ENCODE results near the gene CDKN1B. TPM values are rescaled to one million over a fixed set of nuclear protein-coding genes. Genes with fewer than 3 reads are reported as not detected.

The CDKN1B gene
- total and polyA plus RNA-seq, 2 experiments from 2014 or later: 3.4 to 24.4 TPM

DNA sequence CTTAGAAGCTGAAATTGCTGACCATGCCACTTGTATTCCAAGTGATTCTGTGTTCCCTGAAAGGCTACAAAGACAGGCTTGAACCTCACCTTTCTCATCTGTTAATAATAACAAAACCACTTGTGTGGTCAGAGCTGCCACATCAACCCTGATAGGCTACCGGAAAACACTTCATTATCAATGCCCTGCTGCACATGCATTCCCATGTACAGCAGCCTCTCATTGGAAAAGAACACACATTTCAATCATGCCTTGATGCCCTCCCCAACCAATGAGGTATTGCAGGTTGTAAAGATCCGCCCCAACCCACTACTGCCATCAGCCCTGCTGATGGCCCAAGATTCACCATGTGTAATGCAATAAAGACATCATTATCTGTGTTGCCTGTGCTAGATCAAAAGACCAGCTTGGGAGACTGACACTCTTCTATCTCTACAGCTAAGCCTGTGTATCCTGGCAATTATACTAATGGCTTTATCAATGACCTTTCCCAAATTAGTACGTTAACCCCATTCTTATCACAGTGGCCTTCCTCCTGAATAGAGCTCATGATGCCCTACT lies 24.0 kb upstream of the CDKN1B start:
- DNase-seq: no peak
- WGBS, 2 experiments (ENCODE audit: low coverage in 1 of 2, low lambda C conversion rate in 2 of 2, missing lambda C conversion rate in 2 of 2): 72 to 85% methylated on average over 3 of the region's 3 CpGs
- Histone ChIP-seq H2AFZ (no peak overlapping the region), H3K36me3 (ENCODE audit: low read depth) (no peaks in the 10 kb centered on the region), H3K27ac (no peak overlapping the region), H3K9ac (no peak overlapping the region), H3K27me3 (replicated peaks; ENCODE audit: insufficient read depth) (no peaks in the 10 kb centered on the region), H4K20me1 (ENCODE audit: insufficient read depth) (no peaks in the 10 kb centered on the region), H3K9me3 (ENCODE audit: low read depth) (no peaks in the 10 kb centered on the region), H3K4me2 (ENCODE audit: unreplicated experiment) (no peak overlapping the region), H3K4me3 (no peak overlapping the region), H3K79me2 (ENCODE audit: insufficient read depth) (no peaks in the 10 kb centered on the region), H3K4me1 (ENCODE audit: insufficient read depth) (0 out of 2 replicates have a peak, but pooled peaks cover 9% of the 10 kb centered on the region), H3F3A (ENCODE audit: insufficient read depth) (peaks cover 9% of the 10 kb centered on the region; the same call in 1 of the 2 replicates), H3K9me2 (ENCODE audit: insufficient read depth) (no peaks in the 10 kb centered on the region)
- in situ Hi-C loops (cut with MboI): no loop called here
- TF ChIP-seq EZH2phosphoT487 (IDR thresholded peaks at IDR 0.05; ENCODE audit: insufficient read depth, low read depth) (no peak), EZH2 (IDR thresholded peaks at IDR 0.05; ENCODE audit: insufficient read depth, poor library complexity, severe bottlenecking) (no peak)

DNA sequence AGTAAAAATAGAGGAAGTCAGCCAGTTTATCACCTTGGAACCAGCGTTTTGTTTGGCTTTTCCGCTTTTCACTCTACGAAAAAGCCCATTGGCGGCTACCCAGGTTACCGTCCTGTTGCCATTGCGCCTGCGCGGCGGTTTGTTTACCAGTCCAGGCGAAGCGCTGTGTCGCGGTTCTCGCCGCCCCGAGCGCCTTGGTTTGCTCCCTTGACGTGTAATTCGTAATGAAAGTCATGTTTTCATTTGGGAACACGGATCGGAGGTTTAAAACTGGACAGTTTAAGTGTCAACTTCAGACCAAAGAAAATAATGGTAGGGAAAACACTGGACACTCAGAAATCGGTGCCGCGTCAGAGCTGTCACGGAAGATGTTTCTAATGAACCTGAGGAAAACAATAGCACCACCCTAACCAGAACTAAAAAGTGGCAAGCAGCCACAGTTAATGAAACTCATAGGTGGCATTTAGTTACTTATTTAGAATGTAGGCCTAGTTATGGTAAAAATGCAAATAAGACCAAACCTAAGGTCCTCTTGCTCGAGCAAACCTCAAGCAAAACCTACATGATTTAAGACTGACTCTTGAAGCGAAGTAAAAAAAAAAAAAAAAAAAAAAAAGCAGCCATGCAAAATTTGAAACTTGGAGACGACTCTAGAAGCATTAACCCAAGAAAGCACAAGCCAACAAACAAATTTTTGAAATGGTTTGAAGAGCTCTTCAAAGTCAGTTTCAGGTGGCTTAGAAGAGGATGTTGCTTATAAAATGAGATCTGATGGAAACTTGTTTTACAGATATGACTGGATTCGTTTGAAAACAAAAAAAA lies 20.4 kb upstream of the CDKN1B start:
- H3K36me3 ChIP-seq (ENCODE audit: low read depth): no peaks in the 10 kb centered on the region
- H3K9ac ChIP-seq: peak overlapping the region; percentile 99
- 0 out of 2 replicates have a peak, but pooled peaks cover 9% of the 10 kb centered on the region for H3K4me1 ChIP-seq (ENCODE audit: insufficient read depth)
- H3K79me2 ChIP-seq (ENCODE audit: insufficient read depth): no peaks in the 10 kb centered on the region
- H3K9me2 ChIP-seq (ENCODE audit: insufficient read depth): no peaks in the 10 kb centered on the region
- 1 to 2% methylated on average over 29 of the region's 29 CpGs for WGBS, 2 experiments (ENCODE audit: low coverage in 1 of 2, low lambda C conversion rate in 2 of 2, missing lambda C conversion rate in 2 of 2)
- peaks cover 9% of the 10 kb centered on the region; the same call in 1 of the 2 replicates for H3F3A ChIP-seq (ENCODE audit: insufficient read depth)
- peak overlapping the region; percentile 96 for H2AFZ ChIP-seq
- peak; percentile 96 for DNase-seq
- H3K9me3 ChIP-seq (ENCODE audit: low read depth): no peaks in the 10 kb centered on the region
- H4K20me1 ChIP-seq (ENCODE audit: insufficient read depth): no peaks in the 10 kb centered on the region
- TF ChIP-seq EZH2 (IDR thresholded peaks at IDR 0.05; ENCODE audit: insufficient read depth, poor library complexity, severe bottlenecking): no peak
- H3K4me3 ChIP-seq: peak overlapping the region; percentile 87
- in situ Hi-C loops (cut with MboI): loop anchor here (5.0 kb wide), 1 partner anchor 319 kb away; no protein-coding TSS in a partner anchor
- peak overlapping the region; percentile 98 for H3K27ac ChIP-seq
- no peaks in the 10 kb centered on the region for H3K27me3 ChIP-seq (replicated peaks; ENCODE audit: insufficient read depth)
- peak overlapping the region; percentile 97 for H3K4me2 ChIP-seq (ENCODE audit: unreplicated experiment)

DNA sequence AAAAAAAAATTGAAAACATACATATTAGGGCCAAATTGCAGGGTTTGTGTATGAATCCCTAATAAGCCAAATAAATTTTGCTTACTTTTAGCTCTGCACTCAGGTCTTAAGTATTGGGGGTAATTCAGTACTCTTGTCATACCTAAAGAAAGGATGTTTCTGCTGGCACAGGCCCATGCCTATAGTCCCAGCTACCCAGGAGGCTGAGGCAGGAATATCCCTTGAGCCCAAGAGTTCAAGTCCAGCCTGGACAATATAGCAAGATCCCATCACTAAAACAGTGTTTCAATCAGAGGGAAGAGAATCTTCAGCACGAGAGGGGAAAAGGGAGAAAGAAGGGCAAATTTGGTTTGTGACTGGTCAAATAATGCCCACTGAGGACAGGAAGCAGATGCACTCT lies 17.8 kb upstream of the CDKN1B start:
- no peak overlapping the region for H3K4me2 ChIP-seq (ENCODE audit: unreplicated experiment)
- H3K79me2 ChIP-seq (ENCODE audit: insufficient read depth): no peaks in the 10 kb centered on the region
- no peak overlapping the region for H3K4me3 ChIP-seq
- in situ Hi-C loops (cut with MboI): loop anchor here (5.0 kb wide), 1 partner anchor 322 kb away; no protein-coding TSS in a partner anchor
- no peak overlapping the region for H2AFZ ChIP-seq
- H3K9me3 ChIP-seq (ENCODE audit: low read depth): no peaks in the 10 kb centered on the region
- H3K9me2 ChIP-seq (ENCODE audit: insufficient read depth): no peaks in the 10 kb centered on the region
- peaks cover 12% of the 10 kb centered on the region for H3K4me1 ChIP-seq (ENCODE audit: insufficient read depth)
- H3K9ac ChIP-seq: no peak overlapping the region
- peaks cover 9% of the 10 kb centered on the region; the same call in 1 of the 2 replicates for H3F3A ChIP-seq (ENCODE audit: insufficient read depth)
- no peak for TF ChIP-seq EZH2phosphoT487 (IDR thresholded peaks at IDR 0.05; ENCODE audit: insufficient read depth, low read depth)
- no peak for TF ChIP-seq EZH2 (IDR thresholded peaks at IDR 0.05; ENCODE audit: insufficient read depth, poor library complexity, severe bottlenecking)
- DNase-seq: no peak
- no peaks in the 10 kb centered on the region for H4K20me1 ChIP-seq (ENCODE audit: insufficient read depth)
- no peaks in the 10 kb centered on the region for H3K36me3 ChIP-seq (ENCODE audit: low read depth)
- no peaks in the 10 kb centered on the region for H3K27me3 ChIP-seq (replicated peaks; ENCODE audit: insufficient read depth)
- H3K27ac ChIP-seq: no peak overlapping the region
- 12 to 16% methylated on average over 1 of the region's 1 CpG for WGBS, 2 experiments (ENCODE audit: low coverage in 1 of 2, low lambda C conversion rate in 2 of 2, missing lambda C conversion rate in 2 of 2)

DNA sequence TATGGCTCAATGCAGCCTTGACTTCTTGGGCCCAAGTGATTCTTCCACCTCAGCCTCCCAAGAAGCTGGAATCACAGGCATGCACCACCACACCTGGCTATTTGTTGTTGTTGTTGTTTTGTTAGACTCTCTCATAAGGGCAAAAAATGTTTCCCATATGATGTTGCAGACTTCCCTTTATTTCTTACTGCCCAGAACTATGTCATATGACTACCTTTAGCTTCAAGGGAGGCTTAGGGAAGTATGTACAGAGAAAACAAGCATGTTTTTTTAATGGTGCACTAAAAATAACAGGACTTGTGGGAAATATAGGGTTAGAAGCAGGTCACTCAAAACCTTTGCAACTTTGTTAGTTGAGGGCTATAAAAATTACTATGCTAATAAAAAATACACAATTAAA lies 16.9 kb upstream of the CDKN1B start:
- no peak for DNase-seq
- Histone ChIP-seq H3K4me3 (no peak overlapping the region), H3K9me3 (ENCODE audit: low read depth) (no peaks in the 10 kb centered on the region), H3K27me3 (replicated peaks; ENCODE audit: insufficient read depth) (no peaks in the 10 kb centered on the region), H3K9me2 (ENCODE audit: insufficient read depth) (no peaks in the 10 kb centered on the region), H3K36me3 (ENCODE audit: low read depth) (no peaks in the 10 kb centered on the region), H4K20me1 (ENCODE audit: insufficient read depth) (no peaks in the 10 kb centered on the region), H3K4me2 (ENCODE audit: unreplicated experiment) (no peak overlapping the region), H3K79me2 (ENCODE audit: insufficient read depth) (no peaks in the 10 kb centered on the region), H2AFZ (no peak overlapping the region), H3K9ac (no peak overlapping the region), H3F3A (ENCODE audit: insufficient read depth) (peaks cover 9% of the 10 kb centered on the region; the same call in 1 of the 2 replicates), H3K27ac (no peak overlapping the region), H3K4me1 (ENCODE audit: insufficient read depth) (peaks cover 14% of the 10 kb centered on the region)
- in situ Hi-C loops (cut with MboI): loop anchor here (25.0 kb wide), 2 partner anchors 613 to 1113 kb away; no protein-coding TSS in a partner anchor
- TF ChIP-seq EZH2phosphoT487 (IDR thresholded peaks at IDR 0.05; ENCODE audit: insufficient read depth, low read depth) (no peak), EZH2 (IDR thresholded peaks at IDR 0.05; ENCODE audit: insufficient read depth, poor library complexity, severe bottlenecking) (no peak)

Data from GM23248 (cell line).